ENCODE measurements around the gene LMBRD1.
"Not testable (repeated sequence)": the region's sequence is repeated elsewhere in the genome, so short reads cannot be mapped to it uniquely, and the experiment has no call there.

The LMBRD1 gene

GRCh38 chr6:69798796-69799195 is 2.0 kb upstream of the LMBRD1 start:
- DNase-seq = not testable (repeated sequence)

GRCh38 chr6:69796073-69796641 is 653 bp downstream of the LMBRD1 start:
- peak in 31 of 56 donors; percentile 23 to 79 (median 62) for DNase-seq

GRCh38 chr6:69795469-69796072 is 1.2 kb downstream of the LMBRD1 start:
- DNase-seq = no peak

- DNase-seq = no peak
These were observed 4.5 kb downstream of the LMBRD1 start for GRCh38 chr6:69792292-69792691.

- DNase-seq = no peak
These were observed 5.7 kb downstream of the LMBRD1 start for GRCh38 chr6:69791065-69791471.

GRCh38 chr6:69790629-69791028 is 6.2 kb downstream of the LMBRD1 start:
- no peak for DNase-seq

GRCh38 chr6:69789578-69789977 is 7.2 kb downstream of the LMBRD1 start:
- DNase-seq = no peak

GRCh38 chr6:69787436-69787835 is 9.4 kb downstream of the LMBRD1 start:
- not testable (repeated sequence) for DNase-seq

- DNase-seq = no peak
These were observed 11.1 kb downstream of the LMBRD1 start for GRCh38 chr6:69785697-69786096.

GRCh38 chr6:69784595-69785377 is 12.0 kb downstream of the LMBRD1 start:
- DNase-seq = no peak

GRCh38 chr6:69783108-69783507 is 13.7 kb downstream of the LMBRD1 start:
- no peak for DNase-seq

- DNase-seq = no peak
These were observed 16.1 kb downstream of the LMBRD1 start for GRCh38 chr6:69780585-69781178.

GRCh38 chr6:69775941-69776340 is 20.9 kb downstream of the LMBRD1 start:
- DNase-seq = no peak

- DNase-seq = no peak
These were observed 21.3 kb downstream of the LMBRD1 start for GRCh38 chr6:69775585-69775849.

- no peak for DNase-seq
These were observed 21.8 kb downstream of the LMBRD1 start for GRCh38 chr6:69774740-69775584.

- no peak for DNase-seq
These were observed 25.5 kb downstream of the LMBRD1 start for GRCh38 chr6:69771158-69771906.

- DNase-seq = no peak
These were observed 28.1 kb downstream of the LMBRD1 start for GRCh38 chr6:69768664-69769063.

- DNase-seq = no peak
These were observed 33.0 kb downstream of the LMBRD1 start for GRCh38 chr6:69763763-69764162.

GRCh38 chr6:69761853-69762252 is 35.0 kb downstream of the LMBRD1 start:
- no peak for DNase-seq

GRCh38 chr6:69758214-69758613 is 38.6 kb downstream of the LMBRD1 start:
- DNase-seq = no peak

GRCh38 chr6:69756907-69757306 is 39.9 kb downstream of the LMBRD1 start:
- no peak for DNase-seq

All from nucleus accumbens (tissue), 56 donors.